BLaER1 (cell line): ENCODE results near the gene ARID3A.
"Not testable (repeated sequence)": the region's sequence is repeated elsewhere in the genome, so short reads cannot be mapped to it uniquely, and the experiment has no call there.

Experiments used
- H3K27ac ChIP-seq: shearing (Covaris generic); formaldehyde crosslinking; 2 replicates; pipeline ENCODE4 v1.8.1; 2022
- H3K27me3 ChIP-seq: shearing (Covaris generic); formaldehyde crosslinking; 2 replicates; pipeline ENCODE4 v1.8.1; 2022
- H3K36me3 ChIP-seq: shearing (Covaris generic); formaldehyde crosslinking; 2 replicates; pipeline ENCODE4 v1.8.1; 2022
- H3K4me1 ChIP-seq: shearing (Covaris generic); formaldehyde crosslinking; 2 replicates; pipeline ENCODE4 v1.8.1; 2022
- H3K4me2 ChIP-seq: shearing (Covaris generic); formaldehyde crosslinking; 2 replicates; pipeline ENCODE4 v1.8.1; 2022
- H3K4me3 ChIP-seq: shearing (Covaris generic); formaldehyde crosslinking; 2 replicates; pipeline ENCODE4 v1.8.1; 2022
- H3K9ac ChIP-seq: shearing (Covaris generic); formaldehyde crosslinking; 2 replicates; pipeline ENCODE4 v1.8.1; 2022
- H3K9me3 ChIP-seq: shearing (Covaris generic); formaldehyde crosslinking; 2 replicates; pipeline ENCODE4 v1.8.1; 2022
- H4K20me1 ChIP-seq: shearing (Covaris generic); formaldehyde crosslinking; 2 replicates; pipeline ENCODE4 v1.8.1; 2022
- Cebpa-rat ChIP-seq: shearing (Covaris generic); IDR thresholded peaks from 2 replicates; pipeline ENCODE4 v1.8.1; 2022

ARID3A gene, protein sequence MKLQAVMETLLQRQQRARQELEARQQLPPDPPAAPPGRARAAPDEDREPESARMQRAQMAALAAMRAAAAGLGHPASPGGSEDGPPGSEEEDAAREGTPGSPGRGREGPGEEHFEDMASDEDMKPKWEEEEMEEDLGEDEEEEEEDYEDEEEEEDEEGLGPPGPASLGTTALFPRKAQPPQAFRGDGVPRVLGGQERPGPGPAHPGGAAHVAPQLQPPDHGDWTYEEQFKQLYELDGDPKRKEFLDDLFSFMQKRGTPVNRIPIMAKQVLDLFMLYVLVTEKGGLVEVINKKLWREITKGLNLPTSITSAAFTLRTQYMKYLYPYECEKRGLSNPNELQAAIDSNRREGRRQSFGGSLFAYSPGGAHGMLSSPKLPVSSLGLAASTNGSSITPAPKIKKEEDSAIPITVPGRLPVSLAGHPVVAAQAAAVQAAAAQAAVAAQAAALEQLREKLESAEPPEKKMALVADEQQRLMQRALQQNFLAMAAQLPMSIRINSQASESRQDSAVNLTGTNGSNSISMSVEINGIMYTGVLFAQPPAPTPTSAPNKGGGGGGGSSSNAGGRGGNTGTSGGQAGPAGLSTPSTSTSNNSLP

DNA sequence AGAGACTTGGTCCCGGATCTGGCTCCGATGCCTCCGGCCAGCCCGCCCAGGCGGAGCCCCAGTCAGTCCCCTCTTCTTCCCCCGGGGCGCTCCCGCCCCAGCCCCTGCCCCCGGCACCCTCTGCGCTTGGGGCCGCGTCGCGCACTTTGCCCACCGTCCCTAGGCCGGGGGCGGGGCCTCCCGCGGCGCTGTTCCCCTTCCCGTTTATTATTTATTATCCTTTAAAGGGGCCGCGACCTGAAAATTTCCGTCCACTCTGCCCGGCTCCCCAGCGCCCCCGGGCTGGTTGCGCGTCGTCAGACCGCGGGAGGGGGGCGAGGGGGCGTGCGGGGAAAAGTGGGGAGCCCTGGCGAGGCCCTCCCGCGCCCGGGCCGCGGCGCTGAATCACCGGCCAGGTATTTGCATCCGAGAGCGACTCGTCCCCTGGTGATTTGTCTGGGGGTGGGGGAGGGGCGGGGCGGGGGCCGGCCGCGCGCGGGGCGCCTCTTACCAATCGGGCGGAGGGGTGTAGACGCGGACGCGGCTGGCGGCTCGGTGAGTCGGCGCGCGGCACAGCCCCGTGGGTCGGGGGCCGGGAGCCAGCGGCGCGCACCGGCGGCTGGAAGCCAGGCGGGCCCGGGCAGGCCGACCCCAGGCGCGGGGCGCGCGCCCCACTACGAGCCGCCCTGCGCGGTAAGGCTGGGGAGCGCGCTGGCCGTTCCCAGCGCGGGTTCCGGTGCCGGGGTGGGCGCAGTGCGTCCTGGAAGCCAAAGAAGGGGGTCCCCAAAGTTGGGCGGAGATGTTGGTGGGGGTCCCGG lies at the start of gene ARID3A:
Gene ARID3A, plus strand, starts transcription at position 510 of the 797 bp plus-strand sequence. CDS start 3,494 bp downstream, outside the sequence.
- H3K9me3 ChIP-seq, result no peaks in the 10 kb centered on the region
- peaks cover 14% of the 10 kb centered on the region for H3K27me3 ChIP-seq
- H3K9ac ChIP-seq, result peak within 1 kb of the TSS; percentile 91
- H4K20me1 ChIP-seq, result peaks cover 33% of the 10 kb centered on the region
- peaks cover 20% of the 10 kb centered on the region for H3K36me3 ChIP-seq
- peaks cover 34% of the 10 kb centered on the region for H3K4me1 ChIP-seq
- H3K27ac ChIP-seq, result peak within 1 kb of the TSS; percentile 91
- H3K4me3 ChIP-seq, result peak within 1 kb of the TSS; percentile 90
- peak within 1 kb of the TSS; percentile 91 for H3K4me2 ChIP-seq
- TF ChIP-seq Cebpa-rat, result no peak

DNA sequence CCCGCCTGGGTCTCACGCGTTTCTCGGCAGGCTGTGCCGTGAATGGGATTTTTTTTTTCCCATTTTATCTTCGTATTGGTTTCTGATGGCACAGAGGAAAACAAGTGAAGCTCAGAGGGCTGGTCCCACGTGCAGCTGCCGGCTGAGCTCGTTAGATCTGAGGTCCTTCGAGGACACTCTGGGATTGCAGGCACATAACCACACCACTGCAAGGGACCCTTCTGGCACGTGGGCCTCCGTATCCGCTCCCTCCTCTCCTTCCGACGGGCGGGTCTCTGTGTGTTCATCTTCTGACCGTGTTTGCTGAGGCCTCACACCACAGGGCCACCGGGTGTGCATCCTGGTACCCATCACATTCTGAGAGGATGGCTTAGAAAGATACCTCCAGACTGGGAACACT lies 49.7 kb upstream of the ARID3A start:
- no peaks in the 10 kb centered on the region for H3K27me3 ChIP-seq
- H3K4me3 ChIP-seq, result no peak overlapping the region
- no peaks in the 10 kb centered on the region for H3K9me3 ChIP-seq
- no peak for TF ChIP-seq Cebpa-rat
- peaks cover 38% of the 10 kb centered on the region for H4K20me1 ChIP-seq
- no peak overlapping the region for H3K9ac ChIP-seq
- H3K4me1 ChIP-seq, result peaks cover 21% of the 10 kb centered on the region
- H3K36me3 ChIP-seq, result peaks cover 65% of the 10 kb centered on the region
- H3K27ac ChIP-seq, result no peak overlapping the region
- H3K4me2 ChIP-seq, result no peak overlapping the region

DNA sequence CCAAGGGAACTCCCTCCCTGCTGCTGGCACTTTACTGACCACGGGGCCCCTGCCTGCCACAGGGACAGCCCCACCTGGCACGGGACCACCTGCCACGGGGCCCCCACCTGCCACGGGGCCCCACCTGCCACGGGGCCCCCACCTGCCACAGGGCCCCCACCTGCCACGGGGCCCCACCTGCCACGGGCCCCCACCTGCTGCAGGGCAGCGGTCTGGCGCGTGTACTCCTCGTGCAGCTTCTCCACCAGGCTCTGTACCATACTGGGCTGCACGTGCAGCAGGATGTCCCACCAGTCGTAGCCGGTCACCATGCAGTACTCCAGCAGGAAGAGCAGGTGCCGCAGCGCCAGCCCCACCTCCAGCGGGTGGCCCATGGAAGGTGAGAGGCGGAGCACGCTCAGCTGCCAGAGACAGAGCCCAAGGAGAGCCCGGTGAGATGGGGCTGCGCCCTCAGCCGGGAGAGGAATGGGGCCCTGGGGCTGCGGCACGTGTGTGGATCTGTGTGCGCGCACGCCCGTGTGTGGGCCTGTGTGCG lies 49.0 kb upstream of the ARID3A start:
- H3K27me3 ChIP-seq, result no peaks in the 10 kb centered on the region
- H3K9ac ChIP-seq, result no peak overlapping the region
- H3K4me3 ChIP-seq, result no peak overlapping the region
- no peak overlapping the region for H3K4me2 ChIP-seq
- H3K36me3 ChIP-seq, result peaks cover 69% of the 10 kb centered on the region
- TF ChIP-seq Cebpa-rat, result no peak
- H4K20me1 ChIP-seq, result peaks cover 46% of the 10 kb centered on the region
- peaks cover 20% of the 10 kb centered on the region for H3K4me1 ChIP-seq
- no peak overlapping the region for H3K27ac ChIP-seq
- no peaks in the 10 kb centered on the region for H3K9me3 ChIP-seq

DNA sequence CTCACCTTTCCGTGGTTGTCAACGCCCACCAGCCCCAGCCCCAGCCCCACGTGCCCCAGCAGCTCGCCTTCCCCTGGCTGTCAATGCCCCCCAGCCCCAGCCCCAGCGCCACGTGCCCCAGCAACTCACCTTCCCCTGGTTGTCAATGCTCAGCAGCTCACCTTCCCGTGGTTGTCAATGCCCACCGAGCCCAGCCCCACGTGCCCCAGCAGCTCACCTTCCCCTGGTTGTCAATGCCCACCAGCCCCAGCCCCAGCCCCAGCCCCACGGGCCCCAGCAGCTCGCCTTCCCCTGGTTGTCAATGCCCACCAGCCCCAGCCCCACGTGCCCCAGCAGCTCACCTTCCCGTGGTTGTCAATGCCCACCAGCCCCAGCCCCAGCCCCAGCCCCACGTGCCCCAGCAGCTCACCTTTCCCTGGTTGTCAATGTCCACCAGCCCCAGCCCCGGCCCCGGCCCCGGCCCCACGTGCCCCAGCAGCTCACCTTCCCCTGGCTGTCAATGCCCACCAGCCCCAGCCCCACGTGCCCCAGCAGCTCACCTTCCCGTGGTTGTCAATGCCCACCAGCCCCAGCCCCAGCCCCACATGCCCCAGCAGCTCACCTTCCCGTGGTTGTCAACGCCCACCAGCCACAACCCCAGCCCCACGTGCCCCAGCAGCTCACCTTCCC lies 47.7 kb upstream of the ARID3A start:
- H3K27ac ChIP-seq, H3K9me3 ChIP-seq, H3K4me2 ChIP-seq, H3K9ac ChIP-seq, H3K4me3 ChIP-seq, H3K27me3 ChIP-seq: not testable (repeated sequence)
- Histone ChIP-seq H3K4me1 (peaks cover 13% of the 10 kb centered on the region), H3K36me3 (peaks cover 82% of the 10 kb centered on the region), H4K20me1 (peaks cover 49% of the 10 kb centered on the region)

DNA sequence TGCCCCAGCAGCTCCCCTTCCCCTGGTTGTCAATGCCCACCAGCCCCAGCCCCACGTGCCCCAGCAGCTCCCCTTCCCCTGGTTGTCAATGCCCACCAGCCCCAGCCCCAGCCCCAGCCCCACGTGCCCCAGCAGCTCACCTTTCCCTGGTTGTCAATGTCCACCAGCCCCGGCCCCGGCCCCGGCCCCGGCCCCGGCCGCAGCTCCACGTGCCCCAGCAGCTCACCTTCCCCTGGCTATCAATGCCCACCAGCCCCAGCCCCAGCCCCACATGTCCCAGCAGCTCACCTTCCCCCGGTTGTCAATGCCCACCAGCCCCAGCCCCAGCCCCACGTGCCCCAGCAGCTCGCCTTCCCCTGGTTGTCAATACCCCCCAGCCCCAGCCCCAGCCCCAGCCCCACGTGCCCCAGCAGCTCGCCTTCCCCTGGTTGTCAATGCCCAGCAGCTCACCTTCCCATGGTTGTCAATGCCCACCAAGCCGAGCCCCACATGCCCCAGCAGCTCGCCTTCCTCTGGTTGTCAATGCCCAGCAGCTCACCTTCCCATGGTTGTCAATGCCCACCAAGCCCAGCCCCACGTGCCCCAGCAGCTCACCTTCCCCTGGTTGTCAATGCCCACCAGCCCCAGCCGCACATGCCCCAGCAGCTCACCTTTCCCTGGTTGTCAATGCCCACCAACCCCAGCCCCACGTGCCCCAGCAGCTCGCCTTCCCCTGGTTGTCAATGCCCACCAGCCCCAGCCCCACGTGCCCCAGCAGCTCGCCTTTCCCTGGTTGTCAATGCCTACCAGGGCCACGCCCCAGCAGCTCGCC lies 46.9 kb upstream of the ARID3A start:
- H3K4me2 ChIP-seq, H3K27me3 ChIP-seq, H3K9ac ChIP-seq, H3K4me3 ChIP-seq, H3K4me1 ChIP-seq, H3K9me3 ChIP-seq, H3K27ac ChIP-seq: not testable (repeated sequence)
- Histone ChIP-seq H4K20me1 (peaks cover 42% of the 10 kb centered on the region), H3K36me3 (peaks cover 84% of the 10 kb centered on the region)

DNA sequence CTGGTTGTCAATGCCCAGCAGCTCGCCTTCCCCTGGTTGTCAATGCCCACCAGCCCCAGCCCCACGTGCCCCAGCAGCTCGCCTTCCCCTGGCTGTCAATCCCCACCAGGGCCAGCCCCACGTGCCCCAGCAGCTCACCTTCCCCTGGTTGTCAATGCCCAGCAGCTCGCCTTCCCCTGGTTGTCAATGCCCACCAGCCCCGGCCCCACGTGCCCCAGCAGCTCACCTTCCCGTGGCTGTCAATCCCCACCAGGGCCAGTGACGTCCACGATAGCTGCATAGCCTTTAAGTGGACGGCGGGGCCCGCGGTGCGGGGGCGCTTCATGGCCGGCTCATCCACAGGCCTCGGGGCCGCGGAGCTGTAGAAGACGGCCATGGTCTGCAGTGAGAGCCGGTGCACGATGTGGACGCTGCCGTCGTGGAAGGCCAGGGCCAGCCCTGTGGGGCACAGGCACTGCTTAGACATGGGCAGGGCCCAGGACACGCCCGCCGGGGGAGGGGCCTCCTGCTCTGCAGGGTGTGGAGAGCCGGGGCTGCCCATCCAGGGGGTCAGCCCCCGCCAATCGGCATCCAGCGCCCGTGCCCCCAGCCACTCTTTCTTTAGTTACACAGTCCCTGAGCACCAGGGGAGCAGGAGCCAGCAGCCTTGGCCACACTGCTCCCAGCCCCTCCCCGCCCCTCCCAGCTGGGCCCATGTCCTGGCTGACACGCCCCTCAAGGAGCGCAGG lies 46.0 kb upstream of the ARID3A start:
- H3K36me3 ChIP-seq, result peaks cover 84% of the 10 kb centered on the region
- no peak overlapping the region for H3K4me2 ChIP-seq
- no peak overlapping the region for H3K9ac ChIP-seq
- TF ChIP-seq Cebpa-rat, result no peak
- H3K27me3 ChIP-seq, result no peaks in the 10 kb centered on the region
- peaks cover 37% of the 10 kb centered on the region for H4K20me1 ChIP-seq
- no peaks in the 10 kb centered on the region for H3K9me3 ChIP-seq
- no peak overlapping the region for H3K27ac ChIP-seq
- no peaks in the 10 kb centered on the region for H3K4me1 ChIP-seq
- H3K4me3 ChIP-seq, result no peak overlapping the region

DNA sequence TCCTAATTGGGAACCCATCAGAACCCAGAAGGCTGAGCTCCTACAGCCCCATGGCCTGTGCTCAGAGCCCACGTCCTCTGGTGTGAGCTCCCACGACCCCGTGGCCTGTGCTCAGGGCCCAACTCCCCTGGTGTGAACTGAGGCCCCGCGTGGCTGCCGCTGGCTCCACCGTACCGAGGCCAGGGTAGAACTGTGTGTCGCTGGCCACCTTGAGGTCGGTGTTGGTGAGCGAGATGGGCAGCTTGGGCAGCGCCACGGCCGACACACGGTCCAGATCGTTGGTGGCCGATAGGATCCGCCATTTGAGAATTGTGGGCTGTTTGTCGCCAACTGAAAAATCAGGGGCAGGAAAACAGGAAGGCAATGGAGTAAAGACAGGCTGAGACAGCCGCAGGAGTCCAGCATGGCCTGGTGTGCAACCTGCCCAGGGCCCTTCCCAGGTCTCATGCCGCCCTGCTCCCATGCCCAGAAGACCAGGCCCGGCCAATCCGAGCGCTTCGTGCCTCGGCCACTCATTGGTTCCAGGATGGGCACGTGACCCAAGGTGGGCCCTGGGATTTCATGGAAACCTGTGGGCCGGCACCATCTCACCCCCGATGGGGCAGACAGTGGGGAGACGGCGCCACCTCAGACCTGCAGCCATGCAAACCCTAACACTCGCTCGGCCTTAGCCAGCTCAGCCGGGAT lies 44.3 kb upstream of the ARID3A start:
- Histone ChIP-seq H3K4me2 (no peak overlapping the region), H3K27me3 (no peaks in the 10 kb centered on the region), H4K20me1 (peaks cover 39% of the 10 kb centered on the region), H3K9me3 (no peaks in the 10 kb centered on the region), H3K36me3 (peaks cover 84% of the 10 kb centered on the region), H3K4me1 (no peaks in the 10 kb centered on the region), H3K9ac (no peak overlapping the region), H3K4me3 (no peak overlapping the region), H3K27ac (no peak overlapping the region)
- TF ChIP-seq Cebpa-rat, result no peak

DNA sequence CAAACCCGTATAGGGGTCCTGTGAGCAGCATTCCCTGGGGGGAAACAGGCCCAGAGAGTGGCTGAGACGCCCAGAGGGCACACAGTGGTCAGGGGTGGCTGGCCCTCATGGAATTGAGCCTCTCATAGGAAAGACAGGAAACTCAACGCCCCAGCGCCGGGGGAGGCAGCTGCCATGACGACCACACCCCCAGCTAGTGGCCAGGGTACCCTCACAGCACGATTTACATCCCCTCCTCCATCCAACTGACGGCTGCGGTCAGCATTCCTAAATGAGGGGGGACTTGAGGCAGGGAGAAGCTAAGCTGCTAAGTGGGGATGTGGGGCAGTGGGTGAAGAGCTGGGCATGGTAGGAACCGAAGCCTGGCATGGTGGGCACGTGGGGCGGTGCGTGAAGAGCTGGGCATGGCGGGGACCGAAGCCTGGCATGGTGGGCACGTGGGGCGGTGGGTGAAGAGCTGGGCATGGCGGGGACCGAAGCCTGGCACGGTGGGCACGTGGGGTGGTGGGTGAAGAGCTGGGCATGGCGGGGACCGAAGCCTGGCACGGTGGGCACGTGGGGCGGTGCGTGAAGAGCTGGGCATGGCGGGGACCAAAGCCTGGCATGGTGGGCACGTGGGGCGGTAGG lies 42.9 kb upstream of the ARID3A start:
- TF ChIP-seq Cebpa-rat, result no peak
- H4K20me1 ChIP-seq, result peaks cover 42% of the 10 kb centered on the region
- H3K36me3 ChIP-seq, result peaks cover 90% of the 10 kb centered on the region
- no peak overlapping the region for H3K4me3 ChIP-seq
- H3K4me2 ChIP-seq, result no peak overlapping the region
- no peaks in the 10 kb centered on the region for H3K4me1 ChIP-seq
- no peak overlapping the region for H3K9ac ChIP-seq
- no peak overlapping the region for H3K27ac ChIP-seq
- H3K9me3 ChIP-seq, result no peaks in the 10 kb centered on the region
- H3K27me3 ChIP-seq, result no peaks in the 10 kb centered on the region
